ENCODE data around the gene COL23A1.

Gene COL23A1

DNA sequence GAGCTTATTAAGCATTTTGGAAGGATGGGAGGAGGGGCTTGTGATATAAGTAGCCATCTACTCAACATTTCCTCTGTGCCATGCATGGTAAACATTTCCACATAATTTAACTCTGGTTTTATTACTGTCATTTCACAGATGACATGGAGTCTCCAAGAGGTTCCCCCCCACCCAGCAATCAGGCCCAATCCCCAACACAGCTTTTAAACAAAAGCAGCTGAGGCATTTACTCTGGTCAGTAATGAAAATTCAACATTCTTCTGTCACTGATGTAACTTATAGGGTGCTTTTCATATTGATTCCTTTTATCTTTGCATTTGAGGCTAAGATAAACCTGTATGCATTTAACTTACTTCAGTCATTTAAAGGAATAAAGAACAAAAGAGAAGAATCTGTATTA is 128.1 kb downstream of the COL23A1 start:
- Mint-ChIP-seq H3K27ac (no peak overlapping the region), H3K27me3 (peaks cover 1% of the 10 kb centered on the region), H3K4me3 (no peak overlapping the region), H3K9me3 (no peaks in the 10 kb centered on the region), H3K36me3 (no peaks in the 10 kb centered on the region), H3K4me1 (no peaks in the 10 kb centered on the region)

DNA sequence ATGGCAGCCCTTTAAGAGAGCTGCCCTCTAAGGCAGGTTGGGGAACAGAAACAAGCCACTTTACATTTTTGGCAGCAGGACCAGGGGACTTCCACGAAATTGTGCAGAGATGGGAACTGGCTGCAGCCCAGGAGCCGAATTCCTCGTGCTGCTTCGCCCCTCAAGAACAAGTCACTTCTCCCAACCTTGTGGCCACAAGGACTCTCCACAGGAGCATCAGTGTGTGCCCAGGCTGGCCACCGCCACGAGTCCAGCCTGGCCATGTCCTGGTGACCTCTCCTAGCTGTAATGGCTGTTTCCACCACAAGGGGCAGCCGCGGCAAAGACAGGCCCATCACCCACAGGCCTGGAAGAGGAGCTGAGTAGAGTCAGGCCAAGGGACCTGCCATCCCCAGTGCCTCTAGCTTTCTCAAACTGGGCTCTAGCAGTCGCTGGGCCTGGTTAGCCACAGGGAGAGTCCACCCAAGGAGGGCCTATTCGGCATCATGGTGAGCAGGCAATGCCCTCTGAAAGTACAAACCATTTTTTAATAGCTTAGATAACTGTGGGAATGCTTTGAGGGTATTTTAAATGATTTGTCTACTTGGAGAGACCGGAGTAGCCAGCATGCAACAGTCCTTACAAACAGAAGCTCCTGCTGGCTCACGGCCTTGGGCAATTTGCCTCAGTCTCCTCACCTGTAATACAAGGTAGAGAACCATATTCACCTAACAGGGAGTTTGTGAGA is 129.0 kb downstream of the COL23A1 start:
- H3K9me3 Mint-ChIP-seq, result no peaks in the 10 kb centered on the region
- H3K4me3 Mint-ChIP-seq, result no peak overlapping the region
- no peak overlapping the region for H3K27ac Mint-ChIP-seq
- peaks cover 1% of the 10 kb centered on the region for H3K27me3 Mint-ChIP-seq
- no peaks in the 10 kb centered on the region for H3K4me1 Mint-ChIP-seq
- no peaks in the 10 kb centered on the region for H3K36me3 Mint-ChIP-seq

- Mint-ChIP-seq H3K9me3 (no peaks in the 10 kb centered on the region), H3K27me3 (peaks cover 1% of the 10 kb centered on the region), H3K36me3 (no peaks in the 10 kb centered on the region), H3K27ac (no peak overlapping the region), H3K4me1 (no peaks in the 10 kb centered on the region), H3K4me3 (no peak overlapping the region)
Measured at GRCh38 chr5:178460598-178460997, 129.6 kb downstream of the COL23A1 start.

DNA sequence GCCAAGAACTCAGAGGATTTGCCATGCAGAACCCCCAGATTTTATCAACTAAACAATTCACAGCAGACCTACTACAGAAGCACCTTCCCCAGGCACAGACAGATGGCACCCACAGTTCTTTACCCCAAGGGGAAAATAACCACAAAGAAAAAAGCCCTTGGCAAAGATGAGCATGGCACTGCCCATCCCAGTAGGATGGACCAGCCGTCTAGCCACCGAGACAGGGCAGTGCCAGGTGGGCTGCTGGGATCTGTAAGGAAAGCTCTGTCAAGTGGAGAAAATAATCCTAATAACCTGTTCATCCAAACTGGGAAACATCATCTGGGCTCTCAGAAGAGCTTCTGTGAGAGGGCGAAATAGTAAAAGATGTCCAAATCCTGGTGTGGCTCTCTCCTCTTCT is 130.0 kb downstream of the COL23A1 start:
- Mint-ChIP-seq H3K36me3 (no peaks in the 10 kb centered on the region), H3K27ac (no peak overlapping the region), H3K9me3 (no peaks in the 10 kb centered on the region), H3K27me3 (peaks cover 1% of the 10 kb centered on the region), H3K4me3 (no peak overlapping the region), H3K4me1 (no peaks in the 10 kb centered on the region)

- Mint-ChIP-seq H3K4me3 (no peak overlapping the region), H3K4me1 (no peaks in the 10 kb centered on the region), H3K36me3 (no peaks in the 10 kb centered on the region), H3K27ac (no peak overlapping the region), H3K27me3 (no peaks in the 10 kb centered on the region), H3K9me3 (no peaks in the 10 kb centered on the region)
Measured at GRCh38 chr5:178458140-178458539, 132.1 kb downstream of the COL23A1 start.

GRCh38 chr5:178457471-178457870 is 132.7 kb downstream of the COL23A1 start:
- no peaks in the 10 kb centered on the region for H3K4me1 Mint-ChIP-seq
- no peak overlapping the region for H3K4me3 Mint-ChIP-seq
- H3K9me3 Mint-ChIP-seq, result no peaks in the 10 kb centered on the region
- no peak overlapping the region for H3K27ac Mint-ChIP-seq
- H3K27me3 Mint-ChIP-seq, result no peaks in the 10 kb centered on the region
- H3K36me3 Mint-ChIP-seq, result no peaks in the 10 kb centered on the region

DNA sequence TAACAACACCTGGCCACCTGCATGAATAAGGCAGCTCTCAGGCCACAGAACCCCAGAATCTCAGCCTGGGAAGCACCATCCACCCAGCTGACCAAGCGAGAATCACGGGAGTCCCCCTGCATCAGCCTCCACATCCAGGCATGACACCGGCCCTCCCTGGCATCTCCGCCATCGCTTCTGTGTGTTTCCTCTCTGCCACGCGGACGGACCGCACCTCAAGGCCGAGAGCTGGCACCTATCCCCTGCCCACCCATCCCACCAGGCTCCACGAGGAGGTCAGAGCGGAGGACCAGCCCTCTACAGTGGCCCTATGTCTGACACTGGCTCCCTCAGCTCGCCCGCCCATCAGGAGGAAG is 134.7 kb downstream of the COL23A1 start:
- Mint-ChIP-seq H3K4me1 (no peaks in the 10 kb centered on the region), H3K27me3 (no peaks in the 10 kb centered on the region), H3K27ac (no peak overlapping the region), H3K36me3 (no peaks in the 10 kb centered on the region), H3K9me3 (no peaks in the 10 kb centered on the region), H3K4me3 (no peak overlapping the region)

DNA sequence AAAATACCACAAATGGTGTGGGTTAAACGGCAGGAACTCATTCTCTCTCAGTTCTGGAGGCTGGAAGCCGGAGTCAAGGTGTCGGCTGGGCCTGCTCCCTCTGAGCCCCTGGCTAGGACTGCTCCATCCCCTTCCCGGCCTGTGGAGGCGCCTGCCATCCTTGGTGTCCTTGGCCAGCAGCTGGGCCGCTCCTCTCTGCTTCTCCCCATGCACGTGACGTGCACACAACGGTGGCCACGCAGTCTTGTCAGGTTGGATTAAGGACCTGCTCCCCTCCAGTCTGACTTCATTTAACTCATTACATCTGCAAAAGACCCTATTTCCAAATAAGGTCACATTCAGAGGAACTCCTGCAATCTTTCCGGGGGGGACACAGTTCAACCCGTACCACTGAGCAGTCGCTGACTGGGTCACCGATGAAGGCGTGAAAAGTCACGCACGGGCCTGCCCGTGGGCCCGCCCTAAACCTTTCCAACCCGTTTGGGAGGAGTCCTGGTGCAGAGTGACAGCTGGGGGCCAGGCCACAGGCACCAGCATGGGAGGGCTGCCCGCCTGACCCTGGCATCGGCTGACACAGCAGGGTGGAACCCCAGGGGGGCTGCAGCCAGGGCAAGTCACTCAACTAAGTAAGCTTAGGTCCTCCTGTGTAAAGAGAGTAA is 135.2 kb downstream of the COL23A1 start:
- no peak overlapping the region for H3K27ac Mint-ChIP-seq
- no peaks in the 10 kb centered on the region for H3K4me1 Mint-ChIP-seq
- no peak overlapping the region for H3K4me3 Mint-ChIP-seq
- no peaks in the 10 kb centered on the region for H3K27me3 Mint-ChIP-seq
- H3K9me3 Mint-ChIP-seq, result no peaks in the 10 kb centered on the region
- H3K36me3 Mint-ChIP-seq, result no peaks in the 10 kb centered on the region

- H3K9me3 Mint-ChIP-seq, result no peaks in the 10 kb centered on the region
- no peak overlapping the region for H3K4me3 Mint-ChIP-seq
- no peak overlapping the region for H3K27ac Mint-ChIP-seq
- H3K36me3 Mint-ChIP-seq, result no peaks in the 10 kb centered on the region
- no peaks in the 10 kb centered on the region for H3K27me3 Mint-ChIP-seq
- no peaks in the 10 kb centered on the region for H3K4me1 Mint-ChIP-seq
Measured at GRCh38 chr5:178454303-178454702, 135.9 kb downstream of the COL23A1 start.

DNA sequence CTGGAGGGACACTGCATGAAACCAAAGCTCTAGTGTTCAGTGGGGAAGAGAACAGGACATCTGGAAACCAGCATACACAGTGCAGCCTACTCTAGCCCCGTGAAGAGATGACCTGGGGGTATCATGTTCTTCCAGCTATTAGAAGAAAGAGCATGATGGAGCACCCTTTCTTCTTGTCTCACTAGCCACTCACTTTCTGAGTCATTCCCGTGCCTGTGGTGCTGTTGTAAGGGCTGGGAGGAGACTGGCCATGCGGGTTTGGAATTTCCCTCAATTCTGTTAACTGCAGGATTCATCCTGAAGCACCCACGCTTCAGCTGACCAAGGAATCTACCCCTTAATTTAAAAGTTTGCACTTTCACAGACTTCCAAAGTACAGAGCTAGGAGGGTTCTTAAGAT is 137.0 kb downstream of the COL23A1 start:
- no peaks in the 10 kb centered on the region for H3K9me3 Mint-ChIP-seq
- no peaks in the 10 kb centered on the region for H3K27me3 Mint-ChIP-seq
- no peaks in the 10 kb centered on the region for H3K36me3 Mint-ChIP-seq
- H3K27ac Mint-ChIP-seq, result no peak overlapping the region
- H3K4me1 Mint-ChIP-seq, result no peaks in the 10 kb centered on the region
- no peak overlapping the region for H3K4me3 Mint-ChIP-seq

DNA sequence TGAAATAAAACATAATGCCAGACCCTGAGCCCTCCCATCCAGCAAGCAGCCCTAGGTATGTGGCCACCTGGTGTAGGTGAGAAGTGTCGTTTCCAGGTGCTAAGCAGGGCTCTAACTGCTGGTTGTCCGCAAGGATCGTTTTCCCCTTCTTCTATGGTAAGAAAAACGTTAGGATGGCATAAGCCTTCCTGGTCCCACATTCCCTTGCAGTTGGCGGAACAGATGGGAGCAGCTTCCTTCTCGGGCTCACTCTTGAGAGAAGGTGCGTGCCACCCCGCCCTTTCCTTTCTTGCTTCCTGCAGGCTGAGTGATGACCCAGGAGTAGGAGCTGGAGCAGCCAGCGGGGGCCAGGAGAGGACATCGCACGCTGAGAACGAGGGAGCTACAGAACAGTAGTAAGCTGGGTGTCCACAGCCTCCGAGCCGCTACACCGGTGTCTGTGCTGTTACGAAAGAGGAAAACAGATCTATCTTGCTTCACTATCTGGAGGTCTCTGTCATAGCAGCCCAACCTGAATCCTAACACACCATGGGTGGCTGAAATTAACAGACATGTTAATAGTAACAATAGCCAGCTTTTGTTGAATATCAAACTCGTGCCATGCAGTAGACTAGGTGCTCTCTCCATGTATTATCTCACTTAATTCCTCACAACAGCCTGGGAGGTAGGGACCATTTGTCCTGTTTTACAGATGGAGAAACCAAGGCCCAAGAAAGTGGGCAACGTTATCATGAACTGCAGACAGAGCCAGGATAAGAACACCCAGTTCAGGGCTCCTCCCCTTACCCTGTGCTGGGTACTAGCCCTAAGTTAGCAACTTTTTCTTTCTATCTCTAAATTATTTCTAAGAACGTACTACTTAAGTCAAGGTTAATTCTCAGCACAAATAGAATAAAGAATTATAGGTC is 139.8 kb downstream of the COL23A1 start:
- H3K27me3 Mint-ChIP-seq, result peaks cover 4% of the 10 kb centered on the region
- no peaks in the 10 kb centered on the region for H3K36me3 Mint-ChIP-seq
- no peak overlapping the region for H3K4me3 Mint-ChIP-seq
- H3K9me3 Mint-ChIP-seq, result no peaks in the 10 kb centered on the region
- H3K4me1 Mint-ChIP-seq, result no peaks in the 10 kb centered on the region
- no peak overlapping the region for H3K27ac Mint-ChIP-seq

DNA sequence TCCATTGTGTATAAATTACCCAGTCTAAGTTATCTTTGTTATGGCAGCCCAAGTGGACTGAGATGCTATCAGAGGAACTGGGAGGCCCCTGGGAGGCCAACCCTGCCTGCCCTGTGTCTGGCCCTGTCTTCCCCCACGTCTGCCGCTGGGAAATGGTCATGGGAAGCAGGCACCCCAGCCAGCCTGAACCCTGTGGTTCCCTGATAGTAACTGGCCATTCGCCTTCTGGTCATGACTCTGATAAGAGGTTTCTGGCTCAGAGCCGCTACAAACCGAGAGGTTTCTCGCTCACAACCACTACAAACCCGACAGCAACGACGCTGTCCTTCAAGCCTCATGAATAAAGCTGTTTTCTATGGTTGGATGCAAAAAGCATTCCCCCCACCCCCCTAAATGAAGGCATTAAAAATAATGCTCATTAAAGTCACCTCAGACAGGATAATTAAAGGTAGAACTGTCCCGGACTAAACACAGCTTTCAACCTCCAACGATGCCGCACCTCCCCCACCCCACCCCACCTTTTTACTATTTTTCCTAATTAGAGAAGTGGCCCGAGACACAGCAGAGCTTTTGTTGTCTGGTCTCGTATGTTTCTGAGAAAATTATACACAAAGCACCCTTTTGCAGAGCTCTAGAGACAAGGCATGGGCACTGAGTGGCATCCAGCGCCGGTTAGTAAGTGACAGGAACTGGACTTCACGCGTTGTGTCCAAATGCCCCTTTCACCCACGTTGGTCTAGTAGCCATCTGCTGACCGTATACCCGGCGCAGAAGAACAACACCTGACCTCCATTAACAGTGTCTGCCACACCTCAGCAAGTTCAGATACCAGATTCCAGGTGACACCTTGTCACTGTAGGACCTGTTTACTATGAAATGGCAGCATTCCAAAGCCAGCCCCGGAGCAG is 140.8 kb downstream of the COL23A1 start:
- Mint-ChIP-seq H3K4me1 (no peaks in the 10 kb centered on the region), H3K27me3 (peaks cover 6% of the 10 kb centered on the region), H3K9me3 (no peaks in the 10 kb centered on the region), H3K36me3 (no peaks in the 10 kb centered on the region), H3K27ac (no peak overlapping the region), H3K4me3 (no peak overlapping the region)

GRCh38 chr5:178445534-178445933 is 144.7 kb downstream of the COL23A1 start:
- Mint-ChIP-seq H3K27me3 (peaks cover 6% of the 10 kb centered on the region), H3K27ac (no peak overlapping the region), H3K9me3 (no peaks in the 10 kb centered on the region), H3K36me3 (no peaks in the 10 kb centered on the region), H3K4me1 (no peaks in the 10 kb centered on the region), H3K4me3 (no peak overlapping the region)

GRCh38 chr5:178442405-178443257 is 147.6 kb downstream of the COL23A1 start:
- Mint-ChIP-seq H3K4me3 (no peak overlapping the region), H3K27ac (no peak overlapping the region), H3K27me3 (peaks cover 7% of the 10 kb centered on the region), H3K9me3 (no peaks in the 10 kb centered on the region), H3K36me3 (no peaks in the 10 kb centered on the region), H3K4me1 (no peaks in the 10 kb centered on the region)
